HUES64 (cell line): Measurements from ENCODE around the gene GATC.

Source experiments
- H3K27ac ChIP-seq: 2 replicates; pipeline ENCODE4 v1.7.0; 2013; ENCODE audit warnings: low read depth, low read length, inconsistent platforms
- H3K27me3 ChIP-seq: 2 replicates; pipeline ENCODE4 v1.6.1; 2013; ENCODE audit warnings: mild to moderate bottlenecking, low read length; ENCODE audit not compliant: insufficient read depth
- H3K36me3 ChIP-seq: 2 replicates; pipeline ENCODE4 v1.6.1; 2013; ENCODE audit warnings: mild to moderate bottlenecking, low read length; ENCODE audit not compliant: insufficient read depth
- H3K4me1 ChIP-seq: 2 replicates; pipeline ENCODE4 v1.6.1; 2013; ENCODE audit warnings: mild to moderate bottlenecking, low read length, moderate library complexity; ENCODE audit not compliant: insufficient read depth
- H3K4me3 ChIP-seq: 2 replicates; pipeline ENCODE4 v1.5.1; 2013; ENCODE audit warnings: mild to moderate bottlenecking, low read length, moderate library complexity
- H3K9ac ChIP-seq: 2 replicates; pipeline ENCODE4 v1.6.1; 2013; ENCODE audit warnings: mild to moderate bottlenecking, low read depth, low read length
- H3K9me3 ChIP-seq: 2 replicates; pipeline ENCODE4 v1.6.1; 2013; ENCODE audit warnings: low read depth, low read length; ENCODE audit not compliant: insufficient read depth
- WGBS: fragments of 150-250, 120-280 bp; methylation state at CpG from one replicate; pipeline ENCODE4 v1.1.7; 2013; ENCODE audit warnings: missing lambda C conversion rate; 5-methylcytosine and 5-hydroxymethylcytosine counted together

Gene GATC

GRCh38 chr12:120489018-120489417 is 42.8 kb downstream of the GATC start:
- Histone ChIP-seq H3K27ac (no peak overlapping the region), H3K4me1 (no peaks in the 10 kb centered on the region), H3K36me3 (peaks cover 9% of the 10 kb centered on the region; the same call in 1 of the 2 replicates), H3K9ac (no peak overlapping the region), H3K27me3 (no peaks in the 10 kb centered on the region), H3K9me3 (no peaks in the 10 kb centered on the region), H3K4me3 (no peak overlapping the region)
- 95% methylated on average over 4 of the region's 4 CpGs for WGBS

- Histone ChIP-seq H3K36me3 (peaks cover 9% of the 10 kb centered on the region; the same call in 1 of the 2 replicates), H3K9ac (no peak overlapping the region), H3K4me1 (peaks cover 6% of the 10 kb centered on the region), H3K27ac (no peak overlapping the region), H3K9me3 (no peaks in the 10 kb centered on the region), H3K4me3 (no peak overlapping the region), H3K27me3 (no peaks in the 10 kb centered on the region)
- 88% methylated on average over 5 of the region's 5 CpGs for WGBS
Observed at GRCh38 chr12:120490325-120490724, 44.1 kb downstream of the GATC start.

GRCh38 chr12:120490833-120491512 is 44.7 kb downstream of the GATC start:
- Histone ChIP-seq H3K9me3 (no peaks in the 10 kb centered on the region), H3K9ac (no peak overlapping the region), H3K27me3 (no peaks in the 10 kb centered on the region), H3K36me3 (peaks cover 9% of the 10 kb centered on the region; the same call in 1 of the 2 replicates), H3K4me1 (peaks cover 6% of the 10 kb centered on the region), H3K4me3 (no peak overlapping the region), H3K27ac (no peak overlapping the region)
- 98% methylated on average over 2 of the region's 2 CpGs for WGBS

GRCh38 chr12:120495186-120495730 is 49.0 kb downstream of the GATC start:
- H3K27me3 ChIP-seq, result no peaks in the 10 kb centered on the region
- H3K9ac ChIP-seq, result peak overlapping the region; percentile 43
- 5% methylated on average over 17 of the region's 17 CpGs for WGBS
- H3K27ac ChIP-seq, result peak overlapping the region; percentile 24; the same call in 1 of the 2 replicates
- H3K4me3 ChIP-seq, result peak overlapping the region; percentile 99
- peaks cover 32% of the 10 kb centered on the region for H3K36me3 ChIP-seq
- no peaks in the 10 kb centered on the region for H3K9me3 ChIP-seq
- peaks cover 15% of the 10 kb centered on the region for H3K4me1 ChIP-seq

GRCh38 chr12:120495731-120496412 is 49.6 kb downstream of the GATC start, which contains the start of gene DYNLL1:
TSS of gene DYNLL1 (plus strand) at chr12:120496113. CDS start at chr12:120496422, 309 bp downstream.
- H3K36me3 ChIP-seq, result peaks cover 26% of the 10 kb centered on the region
- peak within 1 kb of the TSS; percentile 85 for H3K9ac ChIP-seq
- H3K4me3 ChIP-seq, result peak within 1 kb of the TSS; percentile 99
- no peaks in the 10 kb centered on the region for H3K27me3 ChIP-seq
- H3K4me1 ChIP-seq, result peaks cover 15% of the 10 kb centered on the region
- H3K9me3 ChIP-seq, result no peaks in the 10 kb centered on the region
- peak within 1 kb of the TSS; percentile 77; the same call in 1 of the 2 replicates for H3K27ac ChIP-seq
- WGBS, result under 1% methylated on average over 53 of the region's 53 CpGs

- Histone ChIP-seq H3K9me3 (no peaks in the 10 kb centered on the region), H3K9ac (peak overlapping the region; percentile 85), H3K4me1 (peaks cover 15% of the 10 kb centered on the region), H3K36me3 (peaks cover 23% of the 10 kb centered on the region), H3K27ac (peak overlapping the region; percentile 77; the same call in 1 of the 2 replicates), H3K4me3 (peak overlapping the region; percentile 99), H3K27me3 (no peaks in the 10 kb centered on the region)
- under 1% methylated on average over 47 of the region's 47 CpGs for WGBS
Observed at GRCh38 chr12:120496413-120497340, 50.4 kb downstream of the GATC start.

- Histone ChIP-seq H3K9ac (peak overlapping the region; percentile 85; the same call in 1 of the 2 replicates), H3K36me3 (peaks cover 25% of the 10 kb centered on the region), H3K27me3 (no peaks in the 10 kb centered on the region), H3K9me3 (no peaks in the 10 kb centered on the region), H3K27ac (no peak overlapping the region), H3K4me1 (peaks cover 15% of the 10 kb centered on the region), H3K4me3 (peak overlapping the region; percentile 99)
- 76% methylated on average over 7 of the region's 9 CpGs for WGBS
Observed at GRCh38 chr12:120497524-120498150, 51.4 kb downstream of the GATC start.

- Histone ChIP-seq H3K36me3 (peaks cover 39% of the 10 kb centered on the region), H3K9ac (no peak overlapping the region), H3K27ac (peak overlapping the region; percentile 43; the same call in 1 of the 2 replicates), H3K9me3 (no peaks in the 10 kb centered on the region), H3K4me3 (peak overlapping the region; percentile 99; the same call in 1 of the 2 replicates), H3K4me1 (peaks cover 15% of the 10 kb centered on the region), H3K27me3 (no peaks in the 10 kb centered on the region)
- WGBS, result 80% methylated on average over 3 of the region's 3 CpGs
Observed at GRCh38 chr12:120498870-120499515, 52.7 kb downstream of the GATC start.

- Histone ChIP-seq H3K27ac (no peak overlapping the region), H3K4me3 (no peak overlapping the region), H3K9ac (no peak overlapping the region), H3K36me3 (peaks cover 41% of the 10 kb centered on the region), H3K4me1 (peaks cover 17% of the 10 kb centered on the region), H3K27me3 (no peaks in the 10 kb centered on the region), H3K9me3 (no peaks in the 10 kb centered on the region)
- 97% methylated on average over 1 of the region's 1 CpG for WGBS
Observed at GRCh38 chr12:120500581-120500980, 54.3 kb downstream of the GATC start.

GRCh38 chr12:120504587-120504986 is 58.3 kb downstream of the GATC start:
- H3K9me3 ChIP-seq, result no peaks in the 10 kb centered on the region
- H3K27ac ChIP-seq, result peak overlapping the region; percentile 62
- 52% methylated on average over 3 of the region's 4 CpGs for WGBS

More at GRCh38 chr12:120504587-120504986, 58.3 kb downstream of the GATC start:
- Histone ChIP-seq H3K4me1 (peaks cover 8% of the 10 kb centered on the region; the same call in 1 of the 2 replicates), H3K4me3 (no peak overlapping the region; the same call in 1 of the 2 replicates), H3K9ac (no peak overlapping the region), H3K27me3 (no peaks in the 10 kb centered on the region), H3K36me3 (peaks cover 42% of the 10 kb centered on the region)
